NOMO-1 (cell line): ENCODE measurements around the gene SALL4.
A peak's percentile ranks its signal among the peaks of the same experiment; 100 is the strongest.
"Not testable (repeated sequence)": the region's sequence is repeated elsewhere in the genome, so short reads cannot be mapped to it uniquely, and the experiment has no call there.

ENCODE experiments used
- DNase-seq, 2 experiments: peaks; one replicate each; lab custom pipeline; 2025; ENCODE audit not compliant: unreplicated experiment in 2 of 2; lab: John Stamatoyannopoulos, UW

SALL4 gene

DNA sequence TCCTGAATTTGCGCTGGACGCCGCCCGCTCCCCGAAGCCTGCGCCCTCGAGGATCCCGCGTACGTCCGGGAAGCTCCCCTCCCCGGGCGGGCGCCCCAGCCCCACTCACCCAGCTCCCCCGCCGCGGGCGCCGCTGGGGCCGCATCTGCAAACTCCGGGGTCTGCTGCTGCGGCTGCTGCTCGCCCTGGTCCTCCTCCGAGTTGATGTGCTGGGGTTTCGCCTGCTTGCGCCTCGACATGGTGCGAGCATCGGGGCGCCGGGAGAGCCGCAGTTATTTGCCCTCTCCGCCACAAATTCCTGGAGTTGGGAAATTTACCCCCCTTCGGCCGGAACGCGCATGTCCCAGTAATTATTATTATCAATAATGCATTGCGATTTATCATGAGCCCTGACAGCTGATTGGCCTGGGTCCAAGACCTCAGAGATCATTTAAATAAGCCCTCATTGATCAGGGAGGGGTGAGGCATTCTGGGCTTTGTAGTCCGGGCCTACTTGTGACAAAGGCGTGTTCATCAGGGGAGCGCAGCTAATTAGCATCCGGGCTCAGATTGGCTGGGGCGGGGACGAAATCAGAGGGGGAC is at the start of gene SALL4:
SALL4 (minus strand) TSS at position 352 of the 582 bp plus-strand sequence; CDS start at position 239, 113 bp downstream.
- DNase-seq = no peak

DNA sequence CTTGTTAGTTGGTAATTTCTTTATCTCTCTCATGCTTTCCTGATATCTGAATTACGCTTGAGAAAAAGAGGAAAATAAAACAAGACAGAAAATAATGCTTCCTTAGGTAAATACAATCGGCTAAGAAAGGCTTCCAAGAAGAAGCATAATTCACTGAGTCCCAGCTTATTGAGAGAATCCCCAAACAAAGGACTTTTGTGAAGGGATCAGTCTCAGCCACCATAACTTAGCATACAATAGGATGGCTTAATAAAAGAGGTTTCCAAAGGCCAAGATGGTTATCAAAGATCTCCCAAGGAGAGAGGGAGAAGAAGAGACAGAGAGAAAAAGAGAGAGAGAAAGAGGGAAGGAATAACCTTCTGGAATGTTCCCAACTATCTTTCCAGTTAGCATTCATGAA is 46.0 kb upstream of the SALL4 start:
- DNase-seq = no peak

DNA sequence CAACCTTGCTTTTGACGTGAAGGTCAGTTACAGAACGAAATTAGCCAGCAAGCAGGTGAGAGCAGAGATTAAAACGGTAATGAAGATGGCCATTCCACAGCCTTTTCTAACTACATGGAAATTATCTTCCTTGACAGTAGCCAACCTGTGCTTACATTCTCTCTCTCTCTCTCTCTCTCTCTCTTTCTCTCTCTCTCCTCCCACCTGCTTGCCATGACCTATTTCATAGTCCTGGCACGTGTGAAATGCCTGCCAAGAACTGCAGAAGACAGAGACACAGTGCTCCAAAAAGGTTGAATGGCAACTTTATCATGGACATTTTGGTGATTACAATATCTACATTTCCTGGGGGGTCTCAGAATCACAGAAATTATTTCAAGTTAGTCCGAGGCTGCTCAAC is 38.5 kb upstream of the SALL4 start:
- no peak for DNase-seq

DNA sequence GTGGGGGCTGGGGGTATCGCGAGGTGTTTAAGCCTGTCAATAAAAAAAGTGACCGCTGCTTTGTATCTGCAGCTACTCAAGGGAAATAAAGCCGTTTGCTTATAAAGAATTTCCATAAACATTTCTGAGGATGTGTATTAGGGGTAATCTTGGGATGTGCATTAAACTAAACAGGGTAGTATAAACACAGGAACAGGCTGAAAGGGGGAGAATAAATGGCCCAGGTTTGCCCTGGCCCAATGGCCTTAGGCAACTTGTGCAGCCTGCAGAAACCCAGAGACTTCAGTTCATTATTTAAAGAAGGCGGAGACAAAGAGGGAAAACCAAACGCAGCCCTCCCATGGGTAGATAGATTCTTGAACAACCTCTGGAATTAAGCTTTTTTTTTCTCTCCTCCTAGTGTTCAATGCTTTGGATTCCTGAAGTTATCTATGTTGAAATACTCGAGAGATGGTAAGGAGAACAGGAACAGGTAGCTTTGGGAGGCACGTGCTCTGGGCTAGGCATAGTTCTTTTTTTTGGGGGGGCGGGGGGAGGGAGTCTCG is 35.6 kb upstream of the SALL4 start:
- DNase-seq = no peak

DNA sequence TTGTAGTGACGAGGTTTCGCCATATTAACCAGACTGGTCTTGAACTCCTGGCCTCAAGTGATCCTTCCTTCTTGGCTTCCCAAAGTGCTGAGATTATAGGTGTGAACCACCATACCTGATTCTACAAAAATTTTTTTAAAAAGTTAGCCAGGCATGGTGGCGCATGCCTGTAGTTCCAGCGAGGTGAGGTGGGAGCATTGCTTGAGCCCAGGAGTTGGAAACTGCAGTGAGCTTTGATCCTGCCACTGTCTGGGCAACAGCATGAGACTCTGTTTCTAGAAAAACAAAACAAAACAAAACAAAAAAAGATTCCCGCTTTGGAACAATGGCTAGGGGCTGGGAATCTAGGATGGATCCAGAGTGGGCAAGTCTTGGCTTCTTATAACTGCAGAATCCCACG is 35.1 kb upstream of the SALL4 start:
- DNase-seq = no peak

DNA sequence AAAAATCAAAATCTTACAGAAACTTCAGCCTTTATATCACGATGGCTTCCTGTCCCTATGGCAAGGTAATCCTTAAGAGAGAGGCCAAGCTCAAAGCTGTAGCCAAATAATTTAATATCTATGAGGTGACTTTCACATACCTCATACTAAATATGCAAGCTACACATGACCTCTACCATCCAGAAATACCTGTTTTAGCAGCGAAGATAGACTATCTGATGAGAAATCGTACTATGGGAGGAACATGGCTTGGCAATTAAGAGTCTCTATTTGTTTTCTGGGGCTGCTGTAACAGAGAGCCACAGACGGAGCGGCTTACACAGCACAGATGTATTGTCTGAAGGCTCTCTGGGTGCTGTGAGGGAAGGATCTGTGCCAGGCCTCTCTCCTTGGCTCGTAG is 31.0 kb upstream of the SALL4 start:
- DNase-seq = no peak

DNA sequence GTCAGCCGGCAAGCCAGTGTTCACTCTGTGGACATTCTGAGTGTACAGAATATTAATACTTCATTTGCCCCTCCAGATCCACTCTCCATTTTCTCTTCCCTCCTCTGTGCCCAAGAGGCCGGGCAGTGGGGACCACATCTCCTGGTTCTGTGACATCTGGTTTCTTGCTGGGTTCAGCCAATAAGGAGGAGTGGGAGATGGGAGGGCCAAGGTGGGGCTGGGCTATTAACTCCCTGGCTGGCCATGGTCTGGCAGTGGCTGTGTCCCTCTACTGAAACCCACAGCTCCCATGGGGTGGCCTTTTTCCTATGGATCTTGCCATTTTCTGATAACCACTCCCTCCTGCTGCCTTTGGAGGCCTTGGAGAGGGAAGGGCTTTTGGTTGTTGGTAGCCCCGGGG is 30.0 kb upstream of the SALL4 start:
- DNase-seq = no peak

DNA sequence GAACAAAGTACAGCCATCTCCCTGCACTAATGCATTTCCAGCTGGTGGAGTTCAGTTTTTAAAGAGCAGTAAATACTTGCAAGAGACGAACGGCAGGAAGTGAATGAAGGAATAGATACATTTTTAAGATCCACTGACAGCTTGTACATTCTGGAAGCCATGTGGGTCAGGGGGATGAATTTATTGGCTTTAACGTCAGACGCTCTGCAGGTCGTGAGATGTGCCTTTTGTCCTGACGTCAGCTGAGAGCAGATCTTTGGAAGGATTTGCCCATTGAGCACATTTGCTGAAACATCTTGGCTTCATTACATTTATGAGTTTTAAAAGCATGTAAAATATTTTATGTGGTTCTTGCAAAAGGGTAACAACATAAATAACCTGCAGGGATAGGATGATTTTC is 29.5 kb upstream of the SALL4 start:
- DNase-seq = no peak

DNA sequence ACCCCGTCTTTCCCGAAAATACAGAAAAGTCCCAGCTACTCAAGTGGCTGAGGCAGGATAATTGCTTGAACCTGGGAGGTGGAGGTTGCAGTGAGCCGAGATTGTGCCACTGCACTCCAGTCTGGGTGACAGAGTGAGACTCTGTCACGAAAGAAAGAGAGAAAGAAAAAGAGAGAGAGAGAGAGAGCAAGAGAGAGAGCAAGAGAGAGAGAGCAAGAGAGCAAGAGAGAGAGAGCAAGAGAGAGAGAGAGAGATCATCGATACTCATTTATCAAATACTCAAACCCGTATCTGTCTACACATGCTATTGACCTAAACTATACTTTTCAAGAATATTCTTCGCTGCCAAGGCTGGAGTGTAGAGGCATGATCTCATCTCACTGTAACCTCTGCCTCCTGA is 28.2 kb upstream of the SALL4 start:
- DNase-seq = no peak

DNA sequence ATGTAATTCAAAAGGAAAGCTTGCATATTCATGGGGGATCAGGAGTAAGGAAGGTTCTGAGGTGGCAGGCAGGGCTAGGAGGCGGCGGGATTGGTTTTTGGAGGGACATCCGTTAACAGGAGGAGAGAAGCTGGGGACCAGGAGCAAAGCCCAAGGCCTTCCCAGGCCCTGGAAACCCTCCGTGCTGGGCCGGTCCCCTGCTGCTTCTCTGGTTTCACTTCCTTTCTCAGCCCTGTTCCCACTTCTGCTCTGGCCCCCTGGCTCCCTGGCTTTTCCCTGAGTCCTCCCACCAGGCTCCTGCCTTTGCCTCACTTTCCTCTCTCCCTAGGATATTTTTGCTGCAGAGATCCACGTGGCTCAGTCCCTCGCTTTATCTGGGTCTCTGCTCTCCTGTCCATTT is 26.4 kb upstream of the SALL4 start:
- DNase-seq = peak; percentile 2 to 25

DNA sequence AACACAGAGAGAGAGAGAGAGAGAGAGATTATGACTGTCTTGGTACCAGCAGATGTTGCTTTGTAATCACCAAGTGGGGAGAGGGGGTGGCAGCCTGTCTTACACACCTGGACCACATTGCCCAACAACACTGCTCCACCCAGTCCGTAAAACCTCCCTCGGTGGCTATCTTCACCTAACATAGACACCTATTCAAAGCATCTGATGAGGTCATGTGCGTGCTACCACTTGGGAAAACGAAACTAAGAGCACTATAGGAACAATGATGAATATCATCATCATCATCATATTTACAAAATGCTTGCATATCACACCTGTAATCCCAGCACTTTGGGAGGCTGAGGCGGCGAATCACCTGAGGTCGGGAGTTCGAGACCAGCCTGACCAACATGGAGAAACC is 24.1 kb upstream of the SALL4 start:
- DNase-seq = no peak

DNA sequence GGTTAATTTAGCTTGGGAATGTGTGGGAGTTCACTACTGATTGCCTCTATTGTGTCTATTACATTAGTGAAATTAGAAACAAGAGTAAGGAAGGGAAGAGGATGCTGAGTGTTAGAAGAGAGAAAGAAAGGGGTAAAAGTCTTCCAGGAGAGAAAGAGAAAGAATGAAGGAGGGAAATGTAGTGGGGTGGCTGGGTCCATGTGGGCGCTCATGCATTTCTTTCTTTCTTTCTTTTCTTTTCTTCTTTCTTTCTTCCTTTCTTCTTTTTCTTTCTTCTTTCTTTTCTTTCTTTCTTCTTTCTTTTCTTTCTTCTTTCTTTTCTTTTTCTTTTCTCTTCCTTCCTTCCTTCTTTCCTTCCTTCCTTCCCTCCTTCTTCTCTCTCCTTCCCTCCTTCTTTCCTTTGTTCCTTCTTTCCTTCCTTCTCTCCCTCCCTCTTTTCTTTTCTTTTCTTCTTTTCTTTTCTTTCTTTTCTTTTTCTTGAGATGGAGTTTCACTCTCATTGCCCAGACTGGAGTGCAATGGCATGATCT is 16.2 kb upstream of the SALL4 start:
- no peak for DNase-seq

DNA sequence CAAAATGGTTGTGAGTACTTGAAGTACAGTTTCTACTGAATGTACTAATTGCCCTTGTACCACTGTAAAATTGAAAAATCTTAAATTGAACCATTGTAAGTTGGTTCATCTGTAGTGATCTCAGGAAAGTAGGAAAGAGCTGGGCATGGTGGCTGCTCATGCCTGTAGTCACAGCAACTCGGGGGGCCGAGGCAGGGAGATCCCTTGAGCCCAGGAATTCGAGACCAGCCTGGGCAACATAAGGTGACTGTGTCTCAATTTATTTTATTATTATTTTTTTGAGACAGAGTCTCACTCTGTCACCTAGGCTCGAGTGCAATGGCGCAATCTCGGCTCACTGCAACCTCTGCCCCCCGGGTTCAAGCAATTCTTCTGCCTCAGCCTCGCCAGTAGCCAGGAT is 14.5 kb upstream of the SALL4 start:
- DNase-seq = not testable (repeated sequence)

DNA sequence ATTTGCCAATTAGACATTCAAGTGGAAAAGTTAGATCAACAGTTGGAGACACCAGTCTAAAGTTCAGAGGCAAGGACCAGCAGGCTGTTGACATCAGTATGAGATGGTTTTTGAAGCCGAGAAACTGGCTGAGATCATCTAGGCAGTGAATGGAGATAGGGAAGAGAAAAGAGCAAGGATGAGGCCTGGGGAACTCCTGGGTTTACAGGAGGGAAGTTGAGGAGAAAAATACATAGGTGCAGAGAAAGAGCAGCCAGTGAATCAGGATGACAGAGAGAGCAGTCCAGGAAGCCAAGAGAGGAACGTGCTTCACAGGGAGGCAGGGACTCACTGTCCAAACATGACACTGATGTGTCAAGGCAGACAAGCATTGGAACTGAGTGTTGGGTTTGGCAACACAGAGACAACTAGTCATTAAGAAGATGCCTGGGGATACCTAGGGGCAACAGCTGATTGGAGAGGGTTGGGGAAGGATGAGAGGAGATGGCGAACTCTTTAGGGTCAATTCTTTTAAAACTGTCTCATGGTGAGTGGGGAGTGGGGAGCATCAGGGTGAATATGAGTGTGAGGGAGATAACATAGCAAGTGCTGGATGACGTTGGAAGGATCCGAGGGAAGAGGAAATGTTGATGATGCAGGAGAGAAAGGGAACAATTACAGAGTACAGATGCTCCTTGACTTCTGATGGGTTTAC is 13.2 kb upstream of the SALL4 start:
- DNase-seq = no peak

DNA sequence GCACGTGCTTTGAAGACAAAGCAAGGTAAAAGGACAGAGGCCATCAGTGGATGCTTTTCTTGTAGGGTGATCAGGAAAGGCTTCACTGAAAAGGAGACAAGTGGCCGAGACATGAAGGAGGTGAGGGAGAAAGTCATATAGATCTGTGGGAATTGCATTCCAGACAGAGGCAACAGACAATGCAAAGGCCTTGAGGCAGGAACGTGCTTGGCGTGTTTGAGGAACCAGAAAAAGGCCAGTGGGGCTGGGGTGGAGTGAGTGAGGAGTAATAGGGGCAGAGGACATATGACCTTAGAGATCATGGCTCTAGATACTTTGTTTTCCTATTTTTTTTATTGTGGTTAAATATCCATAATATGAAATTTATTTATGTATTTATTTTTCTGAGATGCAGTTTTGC is 10.5 kb upstream of the SALL4 start:
- DNase-seq = no peak

DNA sequence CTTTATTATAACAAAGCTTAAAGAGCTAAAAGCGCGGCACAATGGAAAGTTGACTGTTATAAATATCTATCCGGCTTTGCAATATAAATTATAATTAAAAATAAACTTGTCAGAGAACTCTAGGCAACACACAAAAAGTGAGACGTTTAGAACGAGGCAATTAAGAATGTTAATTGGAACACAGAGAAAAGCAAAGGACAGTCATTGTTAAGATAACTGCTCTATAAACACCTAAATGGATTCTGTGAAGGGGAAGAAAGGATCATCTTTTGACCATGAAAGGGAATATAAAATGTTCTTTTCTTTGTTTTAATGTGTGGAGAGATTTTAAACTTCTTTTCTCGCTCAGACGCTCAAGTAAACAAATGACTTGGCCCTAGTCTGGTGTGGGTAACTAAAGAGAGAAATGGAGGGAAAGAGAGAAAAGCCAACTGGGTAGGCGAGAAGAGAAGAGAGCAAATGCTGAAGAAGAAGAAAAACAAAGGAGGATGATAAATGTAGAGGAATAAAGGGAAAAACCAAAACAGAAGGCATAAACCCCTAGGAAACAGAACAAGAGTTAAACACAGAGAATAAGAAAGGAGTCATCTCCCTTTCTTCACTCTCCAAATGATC is 9.3 kb upstream of the SALL4 start:
- no peak for DNase-seq

DNA sequence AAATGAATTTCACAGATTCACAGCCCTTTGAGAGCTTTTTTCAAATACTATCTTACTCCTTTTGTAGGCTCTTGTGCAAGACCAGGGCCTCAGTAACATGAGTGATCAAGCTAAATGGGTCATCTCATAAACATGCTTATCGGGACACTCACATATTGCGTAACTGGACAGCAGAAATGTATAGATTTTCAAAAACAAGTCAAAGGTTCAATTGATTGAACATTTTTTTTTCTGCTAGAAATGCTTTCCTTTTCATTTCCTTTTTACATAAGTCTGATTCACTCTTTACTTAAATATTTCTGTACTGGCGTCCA is 8.7 kb upstream of the SALL4 start:
- no peak for DNase-seq

DNA sequence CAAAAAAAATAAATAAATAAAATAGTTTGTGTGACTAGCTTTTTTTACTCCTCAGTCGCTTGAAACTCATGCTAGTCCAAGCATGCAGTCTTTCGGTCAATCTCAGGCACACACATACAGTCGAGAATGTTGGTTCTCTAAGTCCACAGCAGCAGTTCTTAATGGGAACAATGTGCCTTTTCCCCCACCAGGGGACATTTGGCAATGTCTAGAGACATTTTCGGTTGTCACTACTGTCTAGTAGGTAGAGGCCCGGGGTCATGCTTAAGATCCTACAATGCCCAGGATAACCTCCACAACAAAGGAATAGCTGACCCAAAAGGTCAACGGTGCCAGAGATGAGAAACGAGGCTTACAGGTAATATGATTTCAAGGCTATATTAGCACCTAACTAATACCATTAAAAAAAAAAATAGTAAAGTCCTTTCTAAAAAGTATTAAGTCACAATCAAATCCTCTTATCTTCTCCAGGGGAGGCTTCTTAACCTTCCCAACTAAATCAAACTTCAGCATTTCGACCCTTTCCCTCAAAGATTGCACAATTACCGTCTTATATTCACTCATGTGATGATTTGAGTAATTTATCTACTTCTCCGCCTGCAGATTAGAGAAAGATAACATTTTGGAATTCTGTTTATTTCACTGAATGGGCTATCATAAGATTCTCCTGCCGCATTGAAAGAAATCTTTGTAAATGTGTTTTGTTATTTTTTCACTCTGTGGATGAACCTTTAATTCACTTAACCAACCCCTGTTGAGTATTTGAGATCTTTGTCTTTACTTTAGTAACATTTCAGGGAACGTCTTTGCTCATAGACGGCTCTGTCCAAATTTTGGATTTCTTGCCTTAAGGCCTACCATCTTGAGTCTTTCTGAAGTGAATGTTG is 8.1 kb upstream of the SALL4 start:
- no peak for DNase-seq

DNA sequence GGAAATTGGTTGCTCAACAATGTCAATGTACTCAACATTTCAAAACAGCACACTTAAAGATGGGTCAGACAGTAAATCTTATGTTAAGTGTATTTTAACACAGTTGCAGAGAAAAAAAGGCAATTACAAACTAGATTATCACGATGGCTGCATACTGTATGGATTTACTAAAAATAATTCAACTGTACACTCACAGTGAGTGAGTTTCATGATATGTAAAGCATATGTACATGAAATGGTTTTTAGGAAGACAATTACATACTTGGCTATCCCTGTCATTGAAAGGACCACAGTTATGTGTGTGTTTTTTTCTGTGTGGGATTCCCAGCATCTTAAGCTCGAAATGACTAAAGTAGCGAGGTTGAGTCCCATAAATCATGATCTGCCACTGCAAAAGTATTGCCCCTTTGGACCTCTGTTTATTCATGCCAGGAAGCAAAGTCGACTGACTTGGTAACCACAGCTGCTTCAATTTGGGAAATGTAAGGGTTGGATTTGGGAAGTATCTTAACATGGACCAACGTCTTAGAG is 5.5 kb upstream of the SALL4 start:
- DNase-seq = no peak

DNA sequence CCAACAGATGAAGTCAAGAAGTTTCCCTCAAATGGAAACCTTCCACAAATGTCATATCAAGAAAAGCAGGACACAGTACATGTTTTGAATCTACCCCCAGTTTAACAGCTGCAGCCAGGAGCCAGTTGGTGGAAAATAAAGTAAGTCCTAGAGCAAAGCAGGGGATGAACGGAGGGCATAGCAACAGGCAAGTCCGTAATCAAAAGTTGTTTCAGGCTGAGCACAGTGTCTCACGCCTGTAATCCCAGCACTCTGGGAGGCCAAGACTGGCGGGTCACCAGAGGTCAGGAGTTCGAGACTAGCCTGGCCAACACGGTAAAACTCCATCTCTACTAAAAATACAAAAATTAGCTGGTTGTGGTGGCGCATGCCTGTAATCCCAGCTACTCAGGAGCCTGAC is 2.4 kb upstream of the SALL4 start:
- DNase-seq = no peak
